ENCODE data around the gene DCBLD1.
A peak's percentile ranks its signal among the peaks of the same experiment; 100 is the strongest.

Gene DCBLD1

DNA sequence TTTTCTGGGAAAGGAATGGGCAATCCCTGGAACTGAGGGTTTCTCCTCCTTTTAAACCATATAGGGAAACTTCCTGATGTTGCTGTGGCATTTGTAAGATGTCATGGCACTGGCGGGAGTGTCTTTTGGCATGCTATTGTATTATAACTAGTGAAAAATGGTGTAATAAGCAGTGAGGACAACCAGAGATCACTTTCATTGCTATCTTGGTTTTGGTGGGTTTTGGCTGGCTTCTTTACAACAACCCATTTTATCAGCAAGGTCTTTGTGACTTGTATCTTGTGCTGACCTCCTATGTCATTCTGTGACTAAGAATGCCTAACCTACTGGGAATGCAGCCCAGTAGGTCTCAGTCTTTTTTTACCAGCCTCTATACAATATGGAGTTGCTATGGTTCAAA lies 9.1 kb upstream of the DCBLD1 start:
- no peak for DNase-seq

GRCh38 chr6:117477988-117478852 lies 4.3 kb upstream of the DCBLD1 start:
- no peak for DNase-seq

DNA sequence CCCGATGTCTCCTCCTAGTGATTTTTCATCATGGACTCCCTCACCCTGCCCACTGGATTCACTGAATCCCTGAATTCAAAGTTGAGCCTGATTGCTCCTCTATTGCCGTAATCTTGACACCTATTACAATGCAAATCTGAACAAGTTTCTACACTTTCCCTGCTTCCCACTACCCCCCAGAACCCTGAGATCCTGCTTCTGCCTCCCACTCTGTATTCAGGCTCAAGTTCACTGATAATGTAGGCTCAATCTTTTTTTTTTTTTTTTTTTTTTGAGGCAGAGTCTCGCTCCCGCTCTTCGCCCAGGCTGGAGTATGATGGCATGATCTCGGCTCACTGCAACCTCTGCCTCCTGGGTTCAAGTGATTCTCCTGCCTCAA lies 3.6 kb upstream of the DCBLD1 start:
- DNase-seq = no peak

DNA sequence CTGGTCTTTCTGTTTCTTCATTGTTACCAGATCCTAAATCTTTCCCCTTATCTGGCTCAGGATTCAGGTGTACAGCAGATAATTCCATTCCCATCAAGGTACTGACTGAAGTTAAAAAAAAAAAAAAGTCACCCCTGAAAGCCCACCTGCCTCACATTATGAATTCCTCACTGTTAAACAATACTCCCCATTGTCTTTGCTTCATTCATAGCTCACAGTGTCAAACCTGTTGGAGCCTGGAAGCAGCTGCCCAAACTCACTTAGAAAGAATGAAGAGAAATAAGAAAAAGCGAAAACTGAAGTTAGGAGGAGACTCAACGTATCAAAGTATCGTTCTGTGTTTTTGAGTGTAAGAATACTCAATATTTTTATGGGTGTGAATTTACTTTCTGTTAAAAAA lies 1.8 kb upstream of the DCBLD1 start:
- DNase-seq = no peak

DNA sequence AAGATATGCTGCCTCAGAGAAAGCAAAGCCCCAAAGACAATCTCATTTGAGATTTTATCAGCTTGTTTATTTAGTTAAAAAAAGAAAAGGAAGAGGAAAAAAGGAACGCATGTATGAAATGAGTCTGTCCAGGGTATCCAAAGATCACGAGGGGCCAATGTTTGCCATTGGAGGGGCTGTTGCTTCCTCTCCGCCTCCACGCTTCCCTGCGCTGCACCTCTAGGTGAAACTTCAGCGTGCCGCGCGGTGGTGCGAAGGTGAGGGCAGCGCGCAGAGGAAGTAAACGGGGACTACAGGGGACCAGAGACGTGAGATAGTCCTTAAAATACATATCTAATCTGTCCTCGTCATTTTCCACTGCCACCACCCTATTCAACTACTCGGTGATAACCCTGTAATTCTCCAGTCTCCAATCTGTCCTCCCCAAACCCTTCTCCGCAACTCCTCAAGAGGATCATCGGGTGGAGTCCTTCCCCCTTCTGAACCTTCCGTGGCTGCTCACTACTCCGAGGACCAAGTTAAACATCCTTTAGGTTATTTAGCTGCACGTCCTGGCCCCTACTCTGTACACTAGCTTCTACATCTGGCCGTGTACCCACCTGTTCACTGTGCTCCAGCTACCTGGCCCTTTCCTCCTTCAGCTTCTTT lies 1.1 kb upstream of the DCBLD1 start:
- no peak for DNase-seq

GRCh38 chr6:117481926-117482239 lies 591 bp upstream of the DCBLD1 start:
- no peak for DNase-seq

DNA sequence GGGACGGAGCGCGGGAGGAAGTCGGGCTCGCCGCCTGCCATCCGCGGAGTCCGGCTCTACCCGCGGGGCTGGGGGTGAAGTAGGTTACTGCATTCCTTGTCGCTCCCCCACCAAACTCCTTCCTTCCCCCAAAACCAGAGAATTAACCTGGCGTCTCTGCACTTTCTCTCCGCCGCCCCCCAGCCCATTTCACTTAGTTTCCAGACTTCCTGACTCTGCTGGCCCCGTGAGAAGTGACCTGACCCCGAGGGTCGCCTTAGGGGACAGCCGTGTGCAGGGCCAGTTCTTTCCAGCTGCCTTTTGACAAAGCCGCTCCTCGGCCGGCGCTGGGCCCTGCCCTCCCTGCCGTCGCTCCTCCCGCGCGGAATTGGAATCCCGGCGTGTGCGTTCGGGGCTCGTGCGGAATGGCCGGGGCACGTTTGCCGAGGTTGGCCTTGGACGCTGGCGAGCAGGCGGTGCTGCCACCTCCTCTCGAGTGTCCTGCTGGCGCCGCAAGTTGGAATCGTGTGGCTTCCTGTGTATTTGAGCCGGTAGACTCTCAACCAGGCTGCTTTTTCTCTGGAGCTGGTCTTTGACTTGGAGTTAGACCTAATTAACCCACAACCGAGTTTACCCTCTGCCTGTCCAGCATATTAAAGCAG lies 650 bp downstream of the DCBLD1 start:
- DNase-seq = peak in 1 of 2 donors; percentile 42

DNA sequence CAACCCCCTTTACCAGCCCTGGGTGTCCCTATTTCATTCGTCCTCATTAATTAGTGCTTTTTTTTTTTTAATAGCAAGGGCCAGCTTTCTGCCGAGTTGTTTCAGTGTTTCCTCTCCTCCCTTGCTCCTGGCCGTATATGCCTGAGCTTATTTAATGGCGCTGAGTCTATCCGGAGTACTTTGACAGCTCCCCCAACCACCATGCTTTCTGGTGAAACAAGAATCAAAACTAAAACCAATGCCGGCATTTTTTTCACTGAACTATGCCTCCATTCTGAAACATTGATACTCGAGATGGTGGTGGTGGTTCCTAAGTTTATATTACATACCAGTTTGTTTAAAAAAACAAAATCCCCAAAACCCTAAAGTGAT lies 1.2 kb downstream of the DCBLD1 start:
- DNase-seq = peak in 1 of 2 donors; percentile 30

DNA sequence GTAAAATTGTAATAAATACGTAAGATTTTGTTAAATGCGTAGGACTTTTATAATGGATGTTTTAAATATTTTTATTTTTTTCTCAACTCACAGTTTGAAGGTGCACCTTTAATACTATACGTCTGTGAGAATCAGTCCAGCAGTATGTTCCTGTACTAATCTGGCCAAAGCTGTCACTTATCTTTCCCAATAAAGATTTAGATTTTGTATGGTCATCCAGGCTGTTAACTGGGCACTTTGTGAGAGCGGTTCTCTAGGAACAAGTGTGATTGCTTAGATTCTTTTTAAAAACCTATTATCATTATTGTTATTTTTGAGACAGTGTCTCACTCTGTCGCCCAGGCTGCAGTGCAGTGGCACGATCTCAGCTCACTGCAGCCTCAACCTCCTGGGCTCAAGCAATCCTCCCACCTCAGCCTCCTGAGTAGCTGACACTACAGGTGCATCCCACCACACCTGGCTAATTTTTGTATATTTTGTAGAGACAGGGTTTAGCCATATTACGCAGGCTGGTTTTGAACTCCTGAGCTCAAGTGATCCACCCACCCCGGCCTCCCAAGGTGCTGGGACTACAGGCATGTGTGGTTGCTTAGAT lies 1.7 kb downstream of the DCBLD1 start:
- no peak for DNase-seq

DNA sequence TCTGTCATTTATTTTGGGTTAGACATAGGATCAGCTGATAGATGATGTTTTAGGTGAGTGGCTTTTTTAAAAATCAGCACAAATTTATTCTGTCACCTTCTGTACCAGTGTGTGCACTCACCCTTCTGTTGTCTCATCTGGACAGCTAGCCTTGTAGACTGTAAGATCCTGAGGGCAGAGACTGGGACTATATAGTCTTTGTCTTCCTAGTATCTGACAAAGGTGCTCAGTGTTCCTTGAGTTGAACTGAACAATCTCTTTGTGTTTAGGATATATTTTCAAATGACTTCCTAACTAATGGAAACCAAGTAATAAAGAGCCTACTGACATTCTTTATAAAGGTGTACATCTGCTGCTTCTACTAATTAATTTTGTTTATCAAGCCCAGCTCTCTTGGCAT lies 3.0 kb downstream of the DCBLD1 start:
- no peak for DNase-seq

DNA sequence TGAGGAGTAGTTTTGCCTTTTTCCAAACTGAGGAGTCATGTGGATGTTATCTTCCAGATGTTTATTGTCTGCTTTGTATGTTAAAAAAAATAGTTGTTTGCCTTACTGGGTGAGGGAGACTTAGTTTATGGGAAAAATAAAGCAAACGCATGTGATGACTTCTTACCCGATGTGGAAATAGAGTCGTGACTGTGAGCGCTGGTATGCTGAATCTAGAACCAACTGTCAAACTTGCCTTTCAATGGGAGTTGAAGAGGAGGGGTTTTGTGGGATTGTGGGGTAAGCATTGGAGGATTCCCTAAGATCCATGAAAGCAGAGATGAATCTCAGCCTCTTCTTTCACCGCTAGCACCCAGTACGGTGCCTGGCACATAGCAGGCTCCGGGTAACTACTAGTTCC lies 5.3 kb downstream of the DCBLD1 start:
- no peak for DNase-seq

DNA sequence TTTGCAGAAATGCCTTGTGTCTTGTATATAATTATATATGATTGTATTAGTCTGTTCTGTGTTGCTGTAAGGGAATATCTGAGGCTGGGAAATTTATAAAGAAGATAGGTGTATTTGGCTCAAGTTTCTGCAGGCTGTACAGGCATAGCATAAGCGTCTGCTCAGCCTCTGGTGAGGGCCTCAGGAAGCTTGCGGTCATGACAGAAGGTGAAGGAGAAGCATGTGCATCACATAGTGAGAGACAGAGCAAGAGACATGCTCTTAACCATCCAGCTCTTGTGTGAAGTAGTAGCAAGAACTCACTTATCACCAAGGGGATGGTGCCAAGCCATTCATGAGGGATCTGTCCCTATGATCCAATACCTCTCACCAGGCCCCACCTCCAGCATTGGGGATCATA lies 6.5 kb downstream of the DCBLD1 start:
- no peak for DNase-seq

DNA sequence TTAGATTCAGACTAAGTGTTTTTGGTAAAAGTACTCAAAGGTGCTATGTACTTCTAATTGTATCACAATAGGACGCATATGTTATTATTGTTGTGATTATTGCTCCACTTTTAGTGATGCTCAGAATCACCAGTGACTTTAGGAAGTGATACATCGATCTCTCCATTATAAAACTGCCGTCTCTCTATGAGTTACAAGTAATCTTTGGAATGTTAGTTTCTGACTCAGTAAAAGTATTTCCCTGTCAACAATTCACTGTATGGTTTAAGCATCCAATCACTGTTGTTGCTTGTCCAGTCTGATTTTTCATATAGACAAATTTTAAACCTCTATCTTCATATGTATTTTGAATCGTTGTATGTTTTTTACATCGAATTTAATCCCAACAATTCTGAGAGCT lies 9.4 kb downstream of the DCBLD1 start:
- no peak for DNase-seq

- no peak for DNase-seq
These were observed 11.0 kb downstream of the DCBLD1 start for GRCh38 chr6:117493470-117493869.

DNA sequence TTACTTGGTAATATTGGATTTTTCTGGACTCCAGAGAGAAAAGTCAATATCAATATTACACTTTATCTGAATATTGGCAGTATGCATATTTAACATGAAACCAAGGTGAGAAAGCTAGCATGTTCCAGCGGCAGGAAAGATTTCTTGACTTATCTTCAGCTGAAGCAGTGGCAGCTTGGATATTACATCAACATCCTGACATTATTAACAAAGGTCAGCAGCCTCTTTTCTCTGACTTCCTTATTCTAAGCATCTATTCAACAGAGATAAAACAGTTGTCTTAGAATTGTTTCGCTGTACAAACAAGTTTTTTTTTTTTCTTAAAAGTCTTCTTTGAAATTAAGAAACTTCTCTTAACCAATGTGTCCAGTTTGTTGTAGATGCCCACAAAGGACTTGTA lies 11.8 kb downstream of the DCBLD1 start:
- DNase-seq = peak; percentile 24 to 38

- DNase-seq = no peak
These were observed 12.3 kb downstream of the DCBLD1 start for GRCh38 chr6:117494694-117495318.

DNA sequence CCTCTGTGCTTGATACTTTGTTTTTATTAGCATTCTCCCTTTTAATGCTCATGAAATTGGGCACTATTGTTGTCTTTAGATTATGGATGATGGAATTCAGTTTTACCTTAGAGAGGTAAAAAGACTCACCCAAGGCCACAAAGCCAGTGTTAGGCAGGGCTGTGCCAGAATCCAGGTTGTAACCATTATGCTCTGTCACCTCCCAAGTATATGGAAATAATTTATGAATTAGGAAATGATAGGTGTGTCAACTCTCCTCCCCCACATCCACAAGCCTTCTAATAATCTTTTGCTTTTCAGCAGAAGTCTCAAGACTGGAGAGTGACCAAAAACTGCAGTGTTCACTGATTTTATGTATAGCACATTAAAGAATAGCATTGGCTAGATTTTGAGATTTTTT lies 13.0 kb downstream of the DCBLD1 start:
- DNase-seq = no peak

- DNase-seq = no peak
These were observed 13.4 kb downstream of the DCBLD1 start for GRCh38 chr6:117495869-117496268.

DNA sequence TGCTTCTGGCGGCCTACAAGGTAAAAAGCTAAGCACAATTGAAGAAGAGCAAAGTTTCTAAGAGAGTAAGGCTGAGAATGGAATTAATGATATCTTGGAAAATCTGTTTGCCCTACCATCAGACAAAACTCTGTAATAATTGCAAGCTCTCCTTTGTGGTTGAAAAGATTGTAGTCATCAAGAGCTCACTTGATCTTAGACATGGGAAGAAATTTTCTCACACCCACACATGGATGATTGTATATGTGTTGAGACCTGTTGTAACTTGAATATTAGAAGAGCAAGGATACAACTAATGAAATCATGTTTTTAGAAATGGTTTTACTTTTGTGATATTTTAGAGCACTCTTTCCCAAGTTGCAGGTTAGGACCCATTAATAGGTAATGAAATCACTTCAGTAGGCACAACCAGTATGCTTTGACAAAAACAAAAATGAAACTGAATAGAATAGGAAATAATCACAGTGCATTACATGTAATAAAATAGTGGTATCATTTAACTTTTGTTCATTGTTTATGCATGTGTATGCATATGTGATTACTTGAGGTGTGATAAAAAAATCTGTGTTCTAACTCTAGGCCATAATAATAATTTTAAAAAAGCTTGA lies 14.0 kb downstream of the DCBLD1 start:
- peak; percentile 54 to 77 for DNase-seq

DNA sequence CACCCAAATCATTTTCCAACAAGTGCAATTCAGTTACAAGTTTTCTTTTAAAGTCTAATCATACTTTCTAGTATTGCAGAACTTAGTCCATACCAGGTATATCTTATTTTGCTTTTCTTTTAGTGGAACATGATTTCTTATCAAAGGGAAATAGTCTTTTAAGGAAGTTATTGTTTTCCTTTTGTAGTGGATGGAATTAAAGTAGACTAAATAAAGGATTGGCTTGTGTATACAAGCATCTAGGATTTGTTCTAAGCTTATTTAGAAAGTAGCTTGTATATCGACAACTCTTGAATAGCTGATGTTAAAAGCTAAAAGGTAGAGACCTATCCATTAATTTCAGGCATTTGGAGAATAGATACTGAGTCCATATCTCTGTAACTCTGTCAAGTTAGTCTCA lies 14.8 kb downstream of the DCBLD1 start:
- DNase-seq = no peak

DNA sequence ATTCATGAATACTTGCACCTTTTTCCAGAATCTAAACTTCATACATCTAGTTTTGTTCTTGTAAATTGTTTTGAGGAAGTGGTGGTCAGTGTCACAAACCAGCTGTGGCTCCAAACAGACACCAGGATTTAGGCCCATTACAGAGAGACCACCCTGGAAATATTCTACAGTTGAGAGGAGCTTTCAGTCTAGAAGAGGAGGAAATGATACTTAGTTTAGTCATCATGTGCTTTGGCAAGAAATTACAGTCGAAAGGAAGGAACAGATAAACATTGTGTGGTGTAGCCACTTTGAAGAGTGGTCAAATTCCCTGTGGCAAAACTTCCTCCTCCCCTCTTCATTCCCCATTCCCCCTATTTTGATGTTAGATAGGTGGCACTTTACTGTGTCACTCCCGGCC lies 15.7 kb downstream of the DCBLD1 start:
- DNase-seq = peak in 1 of 2 donors; percentile 21

GRCh38 chr6:117501722-117502121 lies 19.2 kb downstream of the DCBLD1 start:
- no peak for DNase-seq

DNA sequence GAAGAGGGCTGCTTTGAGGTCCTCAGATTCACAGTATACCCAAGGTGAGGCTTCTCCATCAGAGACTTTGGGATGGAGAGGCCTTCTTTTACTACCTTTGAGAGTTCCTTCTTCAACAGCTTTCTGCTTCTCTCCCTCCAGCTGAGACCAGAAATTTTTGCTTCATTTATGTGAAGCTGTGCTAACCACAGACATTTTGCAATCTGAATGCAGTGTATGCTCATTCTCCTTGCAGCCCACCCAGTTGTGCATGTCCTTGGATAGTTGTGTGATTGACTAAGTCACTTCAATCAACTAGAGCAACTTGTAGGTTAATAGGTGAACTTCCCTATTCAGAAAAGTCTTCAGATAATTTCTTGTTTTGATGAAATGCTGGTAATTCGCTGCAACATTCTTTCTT lies 20.1 kb downstream of the DCBLD1 start:
- no peak for DNase-seq
